HG03025 (cell line): ENCODE data around the gene APBA1.

ENCODE experiments used
- ATAC-seq: cut with Tn5 transposase; IDR thresholded peaks from one replicate; pipeline ENCODE4 v1.9.1; 2021; ENCODE audit warnings: mild to moderate bottlenecking, moderate library complexity; ENCODE audit not compliant: unreplicated experiment, low FRiP score

APBA1 gene

GRCh38 chr9:69380301-69380700 lies 291.9 kb downstream of the APBA1 start:
- no peak for ATAC-seq

DNA sequence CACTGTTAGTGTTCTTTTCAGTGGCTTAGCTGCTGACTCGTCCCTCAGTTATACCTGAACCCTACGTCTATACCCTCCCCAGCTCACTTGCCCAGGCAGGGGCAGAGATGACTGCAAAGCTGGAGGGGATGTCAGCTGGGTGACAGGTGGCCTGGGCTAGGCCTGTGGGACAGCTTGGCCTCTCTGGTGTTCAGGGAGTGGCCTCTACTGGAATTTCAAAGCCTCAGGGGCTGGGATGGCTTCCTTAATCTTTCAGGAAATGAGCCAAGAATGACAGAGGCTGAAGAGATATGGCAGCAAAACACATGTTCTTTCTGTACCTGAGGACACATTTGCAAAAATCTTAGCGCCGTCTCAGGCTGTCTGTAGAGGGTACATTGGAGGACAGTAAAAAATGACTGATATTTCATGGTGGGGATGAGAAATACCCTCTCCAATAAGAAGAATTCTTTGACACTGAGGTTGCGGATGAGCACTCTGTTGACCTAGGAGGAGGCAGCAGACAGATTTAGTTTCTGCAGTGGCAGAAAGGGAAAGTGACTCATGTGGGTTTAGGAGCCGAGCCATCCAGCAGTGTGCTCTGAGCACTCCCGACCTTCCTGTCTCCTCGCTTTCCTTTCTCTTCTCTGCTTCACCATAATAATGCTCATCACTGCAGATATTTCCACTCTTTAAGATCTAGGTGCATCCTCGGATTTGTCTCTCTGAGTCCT lies 292.7 kb downstream of the APBA1 start:
- ATAC-seq = no peak

DNA sequence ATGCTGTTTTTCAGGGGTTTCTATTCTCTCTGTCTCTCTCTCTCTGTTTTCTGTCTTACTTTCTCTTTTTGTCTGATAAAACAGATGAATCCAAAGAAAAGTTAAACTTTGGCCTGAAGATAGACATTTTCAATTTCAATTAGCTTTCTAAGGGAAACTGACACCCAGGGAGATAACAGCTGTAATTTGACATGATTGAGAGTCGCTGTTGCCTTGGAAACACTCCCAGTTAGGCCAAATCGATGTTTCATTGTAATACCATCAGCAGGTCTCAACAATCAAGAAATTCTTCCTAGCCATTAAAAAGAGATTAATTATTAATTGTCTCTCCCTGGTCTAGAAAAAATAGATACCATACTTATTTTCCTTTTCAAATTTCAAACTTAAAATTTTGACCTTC lies 294.2 kb downstream of the APBA1 start:
- ATAC-seq = no peak
